K562 (cell line): ENCODE results near the gene NR6A1. TPM values are rescaled to one million over a fixed set of nuclear protein-coding genes. Genes with fewer than 3 reads are reported as not detected.

Source experiments
- ATAC-seq: fragments of 200-7000 bp; cut with Tn5 transposase; 3 replicates; pipeline ENCODE4 v1.9.1; 2020; ENCODE audit warnings: moderate library complexity
- BruUV-seq: library from RNA; stranded (reverse); fragments of 400-500 nt; replicated peaks from 2 replicates; lab custom pipeline; 2021; lab: Mats Ljungman, UMichigan
- CTCF ChIA-PET: fragments of 300-600 bp; formaldehyde crosslinking; extraction: SDS; loops from one replicate; lab custom pipeline; 2021; ENCODE audit warnings: low intra/inter-chr PET ratio; lab: Yijun Ruan, JAX
- POLR2A ChIA-PET: fragments of 300-600, 350-650 bp; sonication (Branson Sonifier 250); formaldehyde crosslinking; extraction: SDS; loops from one replicate; lab custom pipeline; 2021; ENCODE audit warnings: antibody characterized with exemption, inconsistent platforms; lab: Yijun Ruan, JAX
- DNase-seq, 4 experiments: peaks; one replicate each; pipeline versions ENCODE4 v3.0.0 to v3.0.0-alpha.2; 2011 to 2018; ENCODE audit warnings: low spot score in 3 of 4, mixed read lengths in 3 of 4; ENCODE audit errors: extremely low read depth in 1 of 4
- FAIRE-seq: peaks from 2 replicates; lab custom pipeline; 2011; peaks lifted over from hg19 to GRCh38; lab: Jason Lieb, UNC
- H2AFZ ChIP-seq: 2 replicates; pipeline ENCODE4 v1.6.0; 2011; ENCODE audit warnings: low read depth, low read length, control low read depth, inconsistent platforms
- H3K27ac ChIP-seq: fragments of 200-600 bp; 3 replicates; pipeline ENCODE4 v1.8.0; 2011; ENCODE audit warnings: low read depth, mild to moderate bottlenecking, control low read depth, inconsistent platforms, low read length, moderate library complexity, mixed read lengths; ENCODE audit errors: extremely low read depth
- H3K27me3 ChIP-seq, 2 experiments: fragments of 300-600 bp in 1 of 2; 2 replicates in 1 of 2; 3 replicates in 1 of 2; pipeline versions ENCODE4 v1.6.0 to v1.8.0; 2011; ENCODE audit warnings: inconsistent platforms in 2 of 2, low read length in 2 of 2, mild to moderate bottlenecking in 1 of 2, mixed read lengths in 1 of 2, moderate library complexity in 1 of 2; ENCODE audit not compliant: control insufficient read depth in 2 of 2, insufficient read depth in 2 of 2
- H3K36me3 ChIP-seq: fragments of 300-600 bp; 3 replicates; pipeline ENCODE4 v1.8.0; 2011; ENCODE audit warnings: mild to moderate bottlenecking, low read length, inconsistent platforms; ENCODE audit not compliant: control insufficient read depth, insufficient read depth
- H3K4me1 ChIP-seq, 2 experiments: fragments of 200-600 bp in 1 of 2; replicated peaks in 1 of 2; 2 replicates in 1 of 2; 3 replicates in 1 of 2; pipeline versions ENCODE4 v1.5.1 to v1.8.0; 2011; ENCODE audit warnings: inconsistent platforms in 2 of 2, low read length in 2 of 2, mild to moderate bottlenecking in 1 of 2, mixed read lengths in 1 of 2, moderate library complexity in 1 of 2; ENCODE audit not compliant: control insufficient read depth in 2 of 2, insufficient read depth in 2 of 2
- H3K4me2 ChIP-seq: 2 replicates; pipeline ENCODE4 v1.6.1; 2011; ENCODE audit warnings: low read length, control low read depth, inconsistent platforms, mixed read lengths; ENCODE audit not compliant: insufficient read depth
- H3K4me3 ChIP-seq: fragments of 200-600 bp; sonication (generic), shearing (Covaris generic); 2 replicates; pipeline ENCODE4 v1.5.1; 2016; ENCODE audit warnings: control low read depth, inconsistent platforms
- H3K79me2 ChIP-seq: fragments of 200-600 bp; 3 replicates; pipeline ENCODE4 v1.8.0; 2011; ENCODE audit warnings: low read length, inconsistent platforms; ENCODE audit not compliant: control insufficient read depth, insufficient read depth
- H3K9ac ChIP-seq, 2 experiments: 2 replicates each; pipeline versions ENCODE4 v1.6.0 to v1.6.1; 2011; ENCODE audit warnings: low read depth in 2 of 2, low read length in 2 of 2, control low read depth in 1 of 2, inconsistent platforms in 1 of 2, mild to moderate bottlenecking in 1 of 2, mixed read lengths in 1 of 2; ENCODE audit not compliant: insufficient read depth in 1 of 2
- H3K9me1 ChIP-seq: one replicate; pipeline ENCODE4 v1.6.0; 2011; ENCODE audit warnings: inconsistent platforms, mild to moderate bottlenecking, low read length, moderate library complexity; ENCODE audit not compliant: control insufficient read depth, insufficient read depth
- H3K9me3 ChIP-seq: replicated peaks from 2 replicates; pipeline ENCODE4 v1.5.1; 2011; ENCODE audit warnings: low read depth, low read length, inconsistent platforms; ENCODE audit not compliant: control insufficient read depth, insufficient read depth
- H4K20me1 ChIP-seq: replicated peaks from 2 replicates; pipeline ENCODE4 v1.6.1; 2011; ENCODE audit warnings: low read length, inconsistent platforms, mixed read lengths; ENCODE audit not compliant: control insufficient read depth, insufficient read depth
- KDM1A ChIP-seq, 2 experiments: fragments of 450-650 bp; IDR thresholded peaks; 2 replicates each; pipeline ENCODE4 v1.6.1; 2016; ENCODE audit warnings: mild to moderate bottlenecking in 2 of 2
- WHSC1 ChIP-seq: IDR thresholded peaks from one replicate; pipeline ENCODE4 v1.6.1; 2012; ENCODE audit warnings: low read length, control low read depth, inconsistent platforms
- XRCC4 ChIP-seq: IDR thresholded peaks from one replicate; pipeline ENCODE4 v1.6.1; 2011; ENCODE audit not compliant: insufficient read depth, insufficient read length; ENCODE audit errors: extremely low read depth
- WGBS: fragments of 100-300 bp; shearing (Covaris generic); methylation state at CpG from one replicate; pipeline ENCODE4 v1.1.6; 2016; ENCODE audit warnings: low coverage, mixed read lengths; ENCODE audit not compliant: insufficient coverage; ENCODE audit errors: missing lambda C conversion rate; 5-methylcytosine and 5-hydroxymethylcytosine counted together
- in situ Hi-C: fragments of 300-500 bp; cut with MboI; formaldehyde crosslinking; loops from 4 replicates; pipeline ENCODE4 v1.15.0; 2018; ENCODE audit warnings: inconsistent platforms, mixed read lengths
- intact Hi-C: fragments of 100-400 bp; cut with micrococcal nuclease; formaldehyde crosslinking; loops from 2 replicates; pipeline ENCODE4 v1.14.2; 2022
- polyA plus RNA-seq, 8 experiments: library from polyadenylated mRNA; depleted of rRNA in 4 of 8; stranded (reverse) in 5 of 8; unstranded in 3 of 8; fragments of >200 nt; fragmentation: Nextera tagmentation in 2 of 8; fragmentation: Illumina TruSeq in 1 of 8; extraction: Ambion mirVana in 2 of 8; extraction: Trizol in 1 of 8; gene quantifications; 2 replicates each; pipeline versions ENCODE4 v1.2.1 to v1.2.3, GENCODE V29; 2011 to 2014; ENCODE audit warnings: inconsistent platforms in 1 of 8, missing spikeins in 1 of 8
- total RNA-seq, 7 experiments: library from RNA; depleted of rRNA in 6 of 7; stranded (reverse); fragments of >200 nt in 6 of 7; fragmentation: Illumina TruSeq in 2 of 7; extraction: Trizol in 2 of 7; gene quantifications; 2 replicates each; pipeline versions ENCODE4 v1.2.1 to v1.2.3, GENCODE V29; 2011 to 2021; ENCODE audit warnings: low replicate concordance in 1 of 7
- TF ChIP-seq, protein P1 (sequence below): fragments of 200-800 bp; sonication (Bioruptor generic); IDR thresholded peaks from 2 replicates; pipeline ENCODE4 v1.6.1; 2017; ENCODE audit warnings: missing genetic modification characterization, missing compliant biosample characterization

The NR6A1 gene
- total and polyA plus RNA-seq, 9 of the 15 experiments (the other 6 are each of a cell fraction or from before 2014, with no cell fraction given): 9.7 to 55.4 (median 28.3) TPM

DNA sequence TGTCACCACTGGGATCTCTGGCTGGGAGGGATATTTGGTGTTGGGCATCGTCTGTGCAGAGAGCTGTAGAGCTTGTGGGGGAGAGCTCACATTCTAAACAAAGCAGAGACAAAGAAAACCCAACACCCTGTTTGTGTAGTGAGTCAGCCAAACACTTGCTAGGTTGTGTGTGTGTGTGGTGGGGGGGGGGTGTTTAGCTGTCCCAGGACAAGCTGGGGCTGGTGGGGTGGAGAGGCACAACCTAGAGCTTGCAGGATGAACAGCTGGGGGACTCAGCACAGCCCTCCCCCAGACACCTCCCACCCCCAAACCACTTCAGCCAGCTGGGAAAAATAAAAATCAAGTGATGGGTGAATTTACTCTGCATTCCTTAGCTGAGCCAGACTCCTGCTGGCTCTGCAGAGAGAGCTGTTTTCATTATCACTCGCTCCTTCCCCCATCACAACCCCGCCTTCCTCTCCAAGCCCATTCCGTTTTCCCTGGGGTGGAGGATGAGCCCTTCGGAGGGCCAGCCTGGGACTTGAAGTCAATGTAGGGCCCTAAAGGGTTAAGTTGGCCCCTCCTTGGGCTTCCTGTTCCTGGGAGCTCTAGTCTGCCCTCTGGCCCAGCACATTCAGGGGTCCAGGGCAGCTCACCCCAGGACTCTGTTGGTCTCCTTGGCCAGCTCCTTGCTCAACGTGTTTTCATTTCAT is 8.4 kb upstream of the NR6A1 start:
- H3K9me1 ChIP-seq: no peaks in the 10 kb centered on the region
- H3K9ac ChIP-seq: no peak overlapping the region
- ATAC-seq: peak; percentile 39; the same call in 2 of the 3 replicates
- no peaks in the 10 kb centered on the region for H3K9me3 ChIP-seq
- peak overlapping the region; percentile 34; the same call in 1 of the 2 replicates for H2AFZ ChIP-seq
- no peak overlapping the region for H3K4me2 ChIP-seq
- H3K27ac ChIP-seq: no peak overlapping the region
- ChIA-PET POLR2A (interaction anchor here (1.5 to 2.7 kb wide), 2 partner anchors 74 to 76 kb away, joined by 4 to 12 read pairs; partner anchors contain the start of gene WDR38), CTCF (no interaction called here)
- H3K27me3 ChIP-seq: 0 out of 5 replicates have a peak, but pooled peaks cover 0 to 4% of the 10 kb centered on the region in 2 experiments
- in situ Hi-C loops: no loop called here
- no peak for FAIRE-seq
- H4K20me1 ChIP-seq: no peaks in the 10 kb centered on the region
- H3K4me3 ChIP-seq: no peak overlapping the region
- H3K4me1 ChIP-seq: peaks cover 0 to 18% of the 10 kb centered on the region in 2 experiments; a peak in 3 of 5 replicates
- intact Hi-C loops: no loop called here
- H3K36me3 ChIP-seq: no peaks in the 10 kb centered on the region
- no TSS peak for BruUV-seq
- TF ChIP-seq XRCC4: no peak
- TF ChIP-seq WHSC1: no peak
- TF ChIP-seq, protein P1, sequence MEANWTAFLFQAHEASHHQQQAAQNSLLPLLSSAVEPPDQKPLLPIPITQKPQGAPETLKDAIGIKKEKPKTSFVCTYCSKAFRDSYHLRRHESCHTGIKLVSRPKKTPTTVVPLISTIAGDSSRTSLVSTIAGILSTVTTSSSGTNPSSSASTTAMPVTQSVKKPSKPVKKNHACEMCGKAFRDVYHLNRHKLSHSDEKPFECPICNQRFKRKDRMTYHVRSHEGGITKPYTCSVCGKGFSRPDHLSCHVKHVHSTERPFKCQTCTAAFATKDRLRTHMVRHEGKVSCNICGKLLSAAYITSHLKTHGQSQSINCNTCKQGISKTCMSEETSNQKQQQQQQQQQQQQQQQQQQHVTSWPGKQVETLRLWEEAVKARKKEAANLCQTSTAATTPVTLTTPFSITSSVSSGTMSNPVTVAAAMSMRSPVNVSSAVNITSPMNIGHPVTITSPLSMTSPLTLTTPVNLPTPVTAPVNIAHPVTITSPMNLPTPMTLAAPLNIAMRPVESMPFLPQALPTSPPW: 0 out of 2 replicates have a peak, but pooled peaks have one; percentile 19
- TF ChIP-seq KDM1A (IDR thresholded peaks at IDR 0.05): peak in 1 of 2 experiments; percentile 2; a peak in 1 of 4 replicates
- no peaks in the 10 kb centered on the region for H3K79me2 ChIP-seq
- DNase-seq: no peak
- WGBS: 3% methylated on average over 6 of the region's 6 CpGs
